Mesothelial cell of epicardium (in vitro differentiated cells): ENCODE data around the gene TNRC18. TPM values are rescaled to one million over a fixed set of nuclear protein-coding genes. Genes with fewer than 3 reads are reported as not detected.
"Not testable (repeated sequence)": the region's sequence is repeated elsewhere in the genome, so short reads cannot be mapped to it uniquely, and the experiment has no call there.

ENCODE experiments used
- DNase-seq, 2 experiments: peaks; one replicate each; pipeline ENCODE4 v3.0.0; 2021; ENCODE audit warnings: low spot score in 2 of 2; ENCODE audit not compliant: unreplicated experiment in 2 of 2
- H3K27ac Mint-ChIP-seq: 2 replicates; pipeline ENCODE4 v1.8.0; 2021; ENCODE audit warnings: mixed read lengths
- H3K27me3 Mint-ChIP-seq: 2 replicates; pipeline ENCODE4 v1.8.0; 2021; ENCODE audit warnings: low read depth, mixed read lengths
- H3K36me3 Mint-ChIP-seq: 2 replicates; pipeline ENCODE4 v1.8.0; 2021; ENCODE audit warnings: mixed read lengths
- H3K4me1 Mint-ChIP-seq: 2 replicates; pipeline ENCODE4 v1.8.0; 2021; ENCODE audit warnings: mixed read lengths
- H3K4me3 Mint-ChIP-seq: 2 replicates; pipeline ENCODE4 v1.8.0; 2021; ENCODE audit warnings: mild to moderate bottlenecking, moderate library complexity, mixed read lengths
- H3K9me3 Mint-ChIP-seq: 2 replicates; pipeline ENCODE4 v1.8.0; 2021; ENCODE audit warnings: mixed read lengths
- CTCF ChIP-seq: fragments of 200-600 bp; sonication (generic); IDR thresholded peaks from one replicate; pipeline ENCODE4 v1.5.0; 2021; ENCODE audit warnings: antibody characterized with exemption; ENCODE audit not compliant: unreplicated experiment
- total RNA-seq: library from RNA; stranded (reverse); gene quantifications from 3 replicates; pipeline ENCODE4 v1.2.1, GENCODE V29; 2021

Gene TNRC18
- total RNA-seq, 1 donor from 2014 or later = 171 TPM

- no peak for DNase-seq
- H3K36me3 Mint-ChIP-seq = peaks cover 23% of the 10 kb centered on the region
- no peak for TF ChIP-seq CTCF
- no peak overlapping the region for H3K4me3 Mint-ChIP-seq
- H3K27me3 Mint-ChIP-seq = no peaks in the 10 kb centered on the region
- no peak overlapping the region for H3K27ac Mint-ChIP-seq
- no peaks in the 10 kb centered on the region for H3K9me3 Mint-ChIP-seq
- H3K4me1 Mint-ChIP-seq = no peaks in the 10 kb centered on the region
Measured at GRCh38 chr7:5309146-5309545, 114.5 kb downstream of the TNRC18 start.

GRCh38 chr7:5307221-5308142 is 116.2 kb downstream of the TNRC18 start:
- not testable (repeated sequence) for DNase-seq, H3K4me1 Mint-ChIP-seq, H3K27me3 Mint-ChIP-seq, H3K4me3 Mint-ChIP-seq, H3K27ac Mint-ChIP-seq, H3K9me3 Mint-ChIP-seq
- H3K36me3 Mint-ChIP-seq = peaks cover 25% of the 10 kb centered on the region

GRCh38 chr7:5305050-5305449 is 118.6 kb downstream of the TNRC18 start:
- not testable (repeated sequence) for H3K9me3 Mint-ChIP-seq, H3K4me1 Mint-ChIP-seq, H3K4me3 Mint-ChIP-seq, H3K27ac Mint-ChIP-seq, H3K27me3 Mint-ChIP-seq, DNase-seq
- H3K36me3 Mint-ChIP-seq = peaks cover 18% of the 10 kb centered on the region

- no peak overlapping the region for H3K27ac Mint-ChIP-seq
- TF ChIP-seq CTCF = no peak
- H3K36me3 Mint-ChIP-seq = peaks cover 24% of the 10 kb centered on the region
- no peaks in the 10 kb centered on the region for H3K9me3 Mint-ChIP-seq
- no peak overlapping the region for H3K4me3 Mint-ChIP-seq
- H3K4me1 Mint-ChIP-seq = no peaks in the 10 kb centered on the region
- DNase-seq = no peak
- H3K27me3 Mint-ChIP-seq = no peaks in the 10 kb centered on the region
Measured at GRCh38 chr7:5303591-5304505, 119.8 kb downstream of the TNRC18 start.

- Mint-ChIP-seq H3K27ac (no peak overlapping the region), H3K9me3 (no peaks in the 10 kb centered on the region), H3K27me3 (no peaks in the 10 kb centered on the region), H3K36me3 (peaks cover 24% of the 10 kb centered on the region), H3K4me3 (no peak overlapping the region), H3K4me1 (no peaks in the 10 kb centered on the region)
- DNase-seq = no peak
- TF ChIP-seq CTCF = no peak
Measured at GRCh38 chr7:5303061-5303460, 120.6 kb downstream of the TNRC18 start.

- Mint-ChIP-seq H3K27me3 (no peaks in the 10 kb centered on the region), H3K4me3 (no peak overlapping the region), H3K27ac (no peak overlapping the region), H3K4me1 (no peaks in the 10 kb centered on the region), H3K36me3 (peaks cover 25% of the 10 kb centered on the region), H3K9me3 (no peaks in the 10 kb centered on the region)
- DNase-seq = no peak
- no peak for TF ChIP-seq CTCF
Measured at GRCh38 chr7:5302577-5302976, 121.1 kb downstream of the TNRC18 start.
